ENCODE measurements around the gene PDE11A. TPM values are rescaled to one million over a fixed set of nuclear protein-coding genes. Genes with fewer than 3 reads are reported as not detected.

Gene PDE11A
- total RNA-seq, 1 experiment from 2014 or later: 0.29 TPM

DNA sequence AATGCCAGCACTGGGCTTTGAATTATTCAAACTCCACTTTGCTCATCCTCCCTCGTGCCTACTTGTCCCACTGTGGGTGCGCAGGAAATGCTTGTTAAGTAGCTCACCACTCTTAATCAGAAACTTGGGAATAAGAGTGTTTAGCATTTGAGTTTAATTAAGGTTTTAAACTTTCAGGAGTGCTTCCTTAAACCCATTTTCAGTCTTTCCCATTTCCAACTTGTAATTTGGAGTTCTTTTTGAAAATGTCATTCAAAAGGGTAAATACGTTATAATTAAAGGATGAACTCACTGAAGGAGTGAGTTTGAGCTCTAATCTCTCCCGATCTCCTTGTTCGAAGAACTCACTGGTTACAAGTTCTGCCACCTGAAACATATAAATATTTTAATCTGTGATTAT is 403.4 kb downstream of the PDE11A start:
- DNase-seq (ENCODE audit: low read depth): no peak

DNA sequence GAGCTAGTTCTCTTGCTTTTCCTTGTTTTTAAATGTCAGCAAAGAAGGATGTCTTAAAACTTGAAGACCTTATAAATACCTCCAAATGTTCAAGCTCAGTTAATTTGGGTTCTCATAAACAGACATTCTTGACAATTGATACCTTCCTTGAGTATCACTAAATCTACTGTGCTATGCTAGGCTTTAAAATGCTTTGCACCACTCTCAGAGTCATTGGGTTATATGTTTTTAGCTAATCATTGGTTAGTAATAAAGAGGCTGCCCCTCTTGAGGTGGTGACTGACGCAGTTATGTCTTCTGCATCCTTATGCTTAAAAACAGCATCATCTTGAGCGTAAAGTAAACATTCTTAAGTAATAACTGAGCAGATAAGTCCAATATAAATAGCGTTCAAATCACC is 404.0 kb downstream of the PDE11A start:
- no peak for DNase-seq (ENCODE audit: low read depth)

DNA sequence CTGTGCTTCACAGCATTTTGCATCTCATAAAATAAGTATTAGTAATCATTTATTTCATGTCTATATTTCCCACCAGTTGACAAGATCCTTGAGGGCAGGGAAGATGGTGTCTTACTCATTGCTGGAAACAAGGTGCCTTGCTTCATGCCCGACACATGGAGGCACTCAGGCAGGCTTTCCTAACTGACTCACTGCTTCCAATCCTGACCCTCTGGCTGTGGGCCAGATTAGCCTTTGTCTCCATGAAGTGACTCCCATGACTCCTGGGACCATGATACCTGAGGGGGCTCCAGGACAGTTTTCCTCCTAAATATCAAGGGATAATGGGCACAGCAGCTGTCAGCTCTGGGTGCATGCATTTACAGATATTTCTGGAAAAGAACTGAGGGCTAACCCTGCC is 405.0 kb downstream of the PDE11A start:
- peak; percentile 32 for DNase-seq (ENCODE audit: low read depth)

DNA sequence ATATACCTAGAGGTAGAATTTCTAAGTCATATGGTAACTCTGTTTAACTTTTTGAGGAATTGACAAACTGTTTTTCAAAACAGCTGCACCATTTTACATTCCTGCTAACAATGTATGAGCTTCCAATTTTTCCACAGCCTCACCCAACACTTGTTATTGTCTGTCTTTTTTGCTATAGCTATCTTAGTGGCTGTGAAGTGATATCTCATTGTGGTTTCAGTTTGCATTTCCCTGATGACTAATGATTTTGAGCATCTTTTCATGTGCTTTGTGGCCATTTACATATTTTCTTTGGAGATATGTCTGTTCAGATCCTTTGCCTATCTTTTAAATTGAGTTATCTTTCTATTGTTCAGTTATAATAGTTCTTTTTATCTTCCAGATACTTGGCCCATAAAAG is 406.2 kb downstream of the PDE11A start:
- DNase-seq (ENCODE audit: low read depth): peak; percentile 24

DNA sequence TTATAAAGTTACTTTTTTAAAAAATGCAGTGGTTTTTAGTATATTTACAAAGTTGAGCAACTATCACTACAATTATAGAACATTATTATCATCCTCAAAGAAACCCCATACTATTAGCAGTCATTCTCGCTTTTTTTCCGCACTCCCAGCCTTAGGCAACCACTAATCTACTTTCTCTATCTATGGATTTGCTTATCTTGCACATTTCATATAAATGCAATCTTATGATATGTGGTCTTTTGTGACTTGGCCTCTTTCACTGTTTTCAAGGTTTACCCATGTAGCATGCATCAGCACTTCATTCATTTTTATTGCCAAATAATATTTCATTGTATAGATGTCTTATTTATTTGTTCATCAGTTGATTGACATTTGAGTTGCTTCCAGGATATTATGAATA is 406.6 kb downstream of the PDE11A start:
- DNase-seq (ENCODE audit: low read depth): no peak

DNA sequence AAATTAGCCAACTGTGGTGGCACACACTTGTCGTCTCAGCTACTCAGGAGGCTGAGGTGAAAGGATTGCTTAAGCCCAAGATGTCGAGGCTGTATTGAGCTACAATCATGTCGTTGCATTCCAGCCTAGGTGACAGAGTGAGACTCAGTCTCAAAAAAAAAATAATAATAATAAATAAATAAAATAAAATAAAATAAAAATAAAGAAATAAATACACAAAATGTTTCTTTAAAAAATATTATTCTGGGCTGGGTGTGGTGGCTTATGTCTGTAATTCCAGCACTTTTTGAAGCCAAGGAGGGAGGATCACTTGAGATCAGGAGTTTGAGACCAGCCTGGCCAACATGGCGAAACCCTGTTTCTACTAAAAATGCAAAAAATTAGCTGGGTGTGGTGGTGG is 407.2 kb downstream of the PDE11A start:
- no peak for DNase-seq (ENCODE audit: low read depth)

DNA sequence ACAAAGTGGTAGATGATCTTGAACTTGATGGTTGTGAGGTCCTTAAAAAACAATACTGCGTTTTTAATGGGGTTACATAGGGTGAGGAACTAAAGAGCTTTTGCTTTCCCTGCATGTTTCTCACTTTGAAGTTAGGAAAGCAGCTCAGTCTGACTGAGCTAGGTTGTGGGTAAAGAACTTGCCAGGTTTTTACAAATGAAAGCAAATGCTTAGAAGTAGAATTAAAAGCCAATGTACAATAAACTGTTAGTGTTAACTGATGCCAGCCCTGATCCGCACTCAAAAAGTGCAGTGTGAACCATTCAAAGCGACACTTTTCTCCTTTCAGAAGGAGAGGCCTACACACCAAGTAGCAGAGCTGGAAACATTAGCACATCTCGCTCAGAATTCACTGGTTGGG is 409.7 kb downstream of the PDE11A start:
- no peak for DNase-seq (ENCODE audit: low read depth)

DNA sequence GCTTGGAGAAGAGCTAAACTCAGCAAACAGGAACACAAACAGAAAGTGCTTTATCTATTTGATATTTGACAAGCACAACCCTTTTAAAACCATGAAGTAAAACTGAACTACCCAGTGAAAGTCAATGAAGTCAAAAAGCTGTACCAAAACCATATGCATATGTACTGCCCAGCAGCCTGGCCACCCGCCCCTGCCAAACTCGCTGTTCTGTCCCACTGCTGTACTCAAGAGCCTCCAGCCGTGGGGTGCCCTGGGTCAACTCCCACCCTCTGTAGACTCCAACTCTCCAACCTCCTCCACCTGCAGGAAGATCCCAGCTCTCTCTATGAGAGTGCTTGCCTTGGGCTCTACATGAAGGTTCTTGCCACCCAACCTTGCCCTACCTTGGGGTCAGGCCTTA is 411.8 kb downstream of the PDE11A start:
- DNase-seq (ENCODE audit: low read depth): no peak

DNA sequence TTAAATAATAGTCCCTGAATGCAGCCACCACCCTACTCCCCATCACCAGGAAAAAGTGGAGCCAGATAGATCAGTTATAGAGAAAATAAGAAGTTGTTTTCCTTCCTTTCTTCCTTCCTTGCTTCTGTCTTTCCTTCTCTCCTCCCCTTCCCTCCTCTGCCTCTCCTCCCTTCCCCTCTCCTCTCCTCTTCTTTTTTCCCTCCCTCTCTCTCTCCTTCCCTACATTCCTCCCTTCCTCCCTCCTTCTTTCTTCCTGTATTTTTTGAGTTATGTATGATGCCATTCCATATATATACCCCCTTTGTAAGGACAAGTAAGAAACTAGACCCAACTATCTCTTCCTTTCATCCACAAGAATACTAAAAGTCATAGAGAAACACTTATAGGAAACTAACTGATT is 414.3 kb downstream of the PDE11A start:
- DNase-seq (ENCODE audit: low read depth): no peak

DNA sequence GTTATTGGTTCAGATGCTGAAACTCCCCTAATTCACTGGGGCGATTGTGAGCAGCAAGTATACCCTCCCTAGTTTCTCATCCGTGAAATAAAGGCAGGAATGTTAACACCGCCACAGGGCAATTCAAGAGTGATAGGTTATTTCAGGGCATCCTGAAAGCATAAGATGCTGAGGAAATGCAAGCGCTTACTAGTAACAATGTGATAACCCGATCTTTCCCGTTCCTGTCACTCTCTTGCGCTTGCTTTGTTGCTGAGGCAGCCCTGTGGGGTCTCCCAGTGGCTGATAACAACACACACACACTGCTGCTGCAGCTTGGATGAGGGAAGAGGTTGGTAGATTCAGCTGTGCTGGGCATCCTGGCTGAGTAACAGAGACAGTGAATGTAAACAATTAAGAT is 420.7 kb downstream of the PDE11A start:
- no peak for DNase-seq (ENCODE audit: low read depth)

DNA sequence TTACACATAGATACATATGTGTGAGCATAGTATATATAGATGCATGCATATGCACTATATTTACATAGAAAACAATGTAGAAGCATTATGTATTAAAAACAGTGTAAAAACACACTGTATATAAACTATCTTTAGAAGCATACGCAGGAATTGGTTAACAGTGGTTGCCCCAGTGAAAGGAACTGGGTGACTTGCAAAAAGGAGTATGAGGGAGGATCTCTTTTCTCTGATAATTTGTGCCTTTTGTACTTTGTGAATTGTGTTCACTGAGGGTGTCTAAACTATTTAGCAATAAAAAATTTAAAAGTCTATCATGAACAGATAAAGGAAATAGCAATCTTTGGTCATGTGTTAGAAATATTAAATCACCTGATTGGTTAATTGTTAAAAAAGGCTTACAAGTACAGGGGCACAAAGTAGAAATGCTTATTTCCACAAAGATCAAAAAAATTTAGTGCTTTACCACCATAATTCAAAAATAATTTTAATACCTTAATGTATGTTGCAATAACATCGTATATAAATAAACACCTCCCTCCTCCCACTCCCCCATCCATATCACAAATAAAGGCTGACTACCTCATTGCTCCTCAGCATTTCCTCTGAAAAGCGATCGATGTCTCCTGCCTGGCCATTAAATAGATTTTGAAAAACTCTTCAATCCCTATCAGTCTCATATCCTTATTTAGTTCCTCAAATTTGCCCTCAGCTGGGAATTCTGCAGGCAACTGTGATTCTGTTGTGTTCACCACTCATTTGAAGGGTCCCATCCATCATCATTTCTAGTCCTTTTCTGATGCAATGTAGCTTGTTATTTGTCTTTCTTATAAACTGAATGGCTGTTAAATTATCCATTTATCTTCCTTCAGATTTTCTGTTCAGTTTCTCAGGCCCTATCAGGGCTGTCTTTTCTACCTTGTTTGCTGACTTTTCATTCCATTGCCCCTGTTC is 422.7 kb downstream of the PDE11A start:
- no peak for DNase-seq (ENCODE audit: low read depth)

DNA sequence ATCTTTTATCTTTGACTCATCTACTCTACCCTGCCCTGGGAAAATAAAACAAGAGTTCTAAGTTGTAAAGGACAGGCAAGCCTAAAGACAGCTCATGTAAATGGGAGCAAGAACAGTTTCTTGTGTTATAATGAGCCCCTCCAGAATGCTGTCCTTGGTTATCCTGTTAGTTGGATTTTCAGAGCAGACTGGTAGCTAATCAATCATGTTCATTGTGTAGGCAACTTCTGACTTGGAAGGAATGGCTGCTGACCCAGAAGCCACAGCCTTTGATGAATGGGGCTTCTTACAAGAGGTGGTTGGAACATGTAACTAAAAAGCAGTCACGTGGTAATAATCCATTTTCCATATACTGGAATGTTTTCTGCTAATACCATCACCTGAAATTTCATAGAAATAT is 425.8 kb downstream of the PDE11A start:
- no peak for DNase-seq (ENCODE audit: low read depth)

DNA sequence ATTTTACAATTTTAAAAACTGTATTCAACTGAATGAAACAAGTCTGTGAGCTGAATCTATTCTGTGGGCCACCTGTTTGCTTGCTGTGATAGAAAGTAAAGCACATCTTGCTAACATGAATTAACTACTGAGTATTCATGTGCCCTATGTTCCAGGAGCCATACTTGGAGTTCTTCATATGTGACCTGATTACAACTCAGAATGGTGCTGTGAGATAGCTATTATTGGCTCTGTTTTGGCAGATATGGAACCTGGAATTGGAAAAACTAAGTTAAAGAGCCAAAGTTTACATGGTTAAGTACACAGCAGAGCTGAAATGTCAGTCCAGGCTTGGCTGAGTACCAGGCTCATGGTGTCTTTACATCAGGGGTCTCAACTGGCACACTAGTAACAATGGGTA is 426.3 kb downstream of the PDE11A start:
- DNase-seq (ENCODE audit: low read depth): no peak

DNA sequence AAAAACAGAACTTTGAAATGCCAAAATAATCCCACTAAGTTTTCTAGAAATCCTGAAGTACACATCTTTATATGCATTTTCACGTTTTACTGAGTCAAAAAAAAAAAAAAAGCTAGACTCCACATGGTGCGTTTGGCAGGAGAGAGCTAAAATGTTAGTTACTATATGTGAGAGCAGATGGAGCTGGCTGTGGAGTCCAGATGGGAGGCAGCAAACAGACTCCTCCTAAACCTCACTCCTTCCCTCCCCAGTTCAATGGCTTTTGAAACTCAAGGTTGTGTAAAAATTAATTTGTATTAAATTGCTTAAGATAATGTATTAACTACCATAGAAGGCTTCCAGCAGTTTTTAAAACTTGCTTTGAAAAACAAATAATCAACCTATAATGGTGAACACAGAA is 431.2 kb downstream of the PDE11A start:
- DNase-seq (ENCODE audit: low read depth): no peak

DNA sequence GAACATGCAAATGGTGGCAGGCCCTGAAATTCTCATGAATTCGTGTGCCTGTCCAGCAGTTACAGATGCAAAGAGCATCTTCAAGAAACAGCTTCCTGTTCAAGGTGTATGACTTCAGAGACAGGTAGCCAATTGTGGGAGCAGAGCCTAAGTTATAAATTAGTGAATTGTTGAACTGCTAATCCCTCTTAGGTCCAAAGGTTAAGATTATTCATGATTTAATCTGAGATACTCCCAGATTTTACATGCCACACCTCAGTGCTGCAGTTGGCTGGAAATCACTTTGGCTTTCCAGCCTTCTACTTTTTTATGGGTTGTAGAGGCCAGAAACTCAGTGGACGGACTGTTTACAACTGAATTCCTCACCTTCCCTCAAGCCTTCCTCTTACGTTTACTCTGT is 432.2 kb downstream of the PDE11A start:
- DNase-seq (ENCODE audit: low read depth): no peak

DNA sequence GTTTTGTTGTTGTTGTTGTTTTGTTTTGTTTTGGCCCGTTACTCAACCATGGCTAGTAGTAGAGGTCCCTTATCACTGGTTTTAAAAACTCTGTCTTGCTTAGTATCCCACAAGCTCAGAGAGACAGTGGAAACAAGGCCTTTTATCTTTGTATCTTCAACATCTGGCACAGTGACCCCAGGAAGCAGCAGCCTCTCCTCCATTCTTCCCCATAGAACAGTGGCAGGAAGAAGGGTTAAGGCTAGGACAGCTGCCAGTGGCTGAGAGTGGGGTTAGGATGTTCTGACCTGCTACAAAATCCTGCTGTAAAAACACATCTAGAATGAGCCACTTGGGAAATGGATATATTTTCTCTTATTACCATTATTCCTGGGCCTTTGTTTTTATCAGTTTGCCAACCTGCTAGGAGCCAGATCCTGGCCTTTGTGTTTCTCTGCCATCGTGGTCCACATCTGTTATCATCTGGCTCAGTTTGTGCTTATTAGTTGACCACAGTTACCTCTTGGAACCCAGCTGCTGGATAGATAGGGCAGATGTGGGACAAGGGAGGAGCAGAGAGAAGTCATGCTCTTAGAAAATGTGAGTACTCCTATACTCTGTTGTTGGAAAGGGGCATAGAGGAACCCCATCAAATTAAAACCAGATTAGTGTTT is 433.2 kb downstream of the PDE11A start:
- no peak for DNase-seq (ENCODE audit: low read depth)

DNA sequence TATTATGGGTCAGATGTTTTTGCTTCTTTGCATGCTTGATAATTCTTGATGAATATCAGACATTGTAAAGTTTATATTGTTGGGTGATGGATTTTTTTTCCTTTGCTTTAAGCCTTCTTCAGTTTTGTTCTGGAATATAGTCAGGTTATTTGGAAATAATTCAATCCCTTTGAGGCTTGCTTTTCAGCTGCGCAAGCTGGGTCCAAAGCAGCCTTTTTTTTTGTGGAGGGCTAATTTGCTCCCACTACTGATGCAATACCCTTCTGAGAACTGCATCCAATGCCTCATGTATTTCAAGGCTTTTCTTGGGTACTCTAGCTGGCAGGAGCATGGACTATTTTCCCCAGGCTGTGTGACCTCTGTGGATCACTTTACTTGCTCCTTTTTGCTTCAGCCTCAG is 434.1 kb downstream of the PDE11A start:
- DNase-seq (ENCODE audit: low read depth): no peak

DNA sequence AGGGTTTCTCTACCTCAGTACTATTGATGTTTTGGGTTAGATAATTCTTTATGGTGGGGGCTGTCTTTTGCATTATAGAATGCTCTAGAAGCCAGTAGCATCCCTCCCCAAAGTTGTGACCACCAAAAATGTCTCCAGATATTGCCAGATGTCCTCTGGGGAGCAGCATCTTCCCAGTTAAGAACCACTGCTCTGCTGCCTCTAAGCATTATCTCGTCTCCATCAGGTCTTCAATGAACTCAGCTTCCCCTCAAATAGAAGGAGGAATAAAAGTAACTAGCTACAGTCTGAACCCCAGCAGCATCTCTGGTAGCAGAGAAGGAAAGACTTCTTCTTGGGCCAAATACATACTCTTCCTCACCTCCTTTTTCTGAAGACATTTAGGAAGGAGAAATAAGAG is 435.9 kb downstream of the PDE11A start:
- no peak for DNase-seq (ENCODE audit: low read depth)

DNA sequence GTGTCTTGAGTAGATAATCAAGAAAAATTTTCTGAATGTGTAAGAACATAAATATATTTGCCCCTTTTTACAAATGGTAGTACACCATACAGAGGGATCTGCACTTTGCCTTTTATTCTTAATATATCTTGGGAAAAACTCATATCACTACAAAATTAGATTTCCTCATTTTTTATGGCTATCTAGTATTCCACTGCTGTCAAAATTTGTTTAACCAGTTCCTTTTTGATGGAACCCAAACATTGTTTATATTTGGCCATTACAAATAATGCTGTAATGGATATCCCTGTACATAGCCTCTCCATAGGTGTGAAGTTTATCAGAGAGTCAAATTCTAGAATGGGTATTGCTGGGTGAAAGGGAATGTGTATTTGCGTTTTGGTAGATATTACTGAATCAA is 436.9 kb downstream of the PDE11A start:
- no peak for DNase-seq (ENCODE audit: low read depth)

DNA sequence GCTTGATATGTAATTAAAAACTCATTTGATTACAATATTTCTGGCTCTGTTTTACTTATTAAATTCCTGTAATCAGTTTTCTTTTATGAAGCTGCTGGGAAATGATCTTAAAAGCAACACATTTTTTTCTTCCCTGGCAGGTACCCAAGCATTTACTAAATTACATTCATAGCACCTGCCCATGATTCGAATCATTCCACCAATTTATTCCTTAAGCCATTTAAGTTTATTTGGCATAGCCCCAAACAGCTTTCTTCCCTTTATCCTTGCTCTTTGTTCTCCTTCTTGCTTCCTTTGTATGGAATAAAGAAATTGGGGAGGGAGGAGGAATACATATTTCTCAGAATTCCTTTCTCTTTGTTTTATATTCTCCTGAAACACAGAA is 438.7 kb downstream of the PDE11A start:
- DNase-seq (ENCODE audit: low read depth): no peak

DNA sequence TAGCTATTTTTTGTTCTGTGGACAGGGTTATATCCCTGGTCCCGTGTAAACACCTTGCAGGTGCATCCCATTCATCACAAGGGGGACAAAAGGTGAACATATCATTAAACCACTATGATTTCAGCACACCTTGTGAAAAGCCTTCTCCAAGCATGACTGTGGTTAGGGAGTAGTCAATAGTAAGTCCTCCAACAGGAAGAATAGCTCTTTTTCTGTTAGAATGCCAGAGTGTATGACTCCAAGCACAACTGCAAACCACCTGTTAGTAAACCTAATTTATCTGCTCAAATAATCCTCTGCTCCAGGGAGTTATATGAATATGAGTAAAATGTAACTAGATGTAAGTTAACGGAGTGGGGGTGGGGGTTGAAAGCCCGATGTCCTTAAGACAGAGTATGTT is 439.5 kb downstream of the PDE11A start:
- DNase-seq (ENCODE audit: low read depth): no peak

DNA sequence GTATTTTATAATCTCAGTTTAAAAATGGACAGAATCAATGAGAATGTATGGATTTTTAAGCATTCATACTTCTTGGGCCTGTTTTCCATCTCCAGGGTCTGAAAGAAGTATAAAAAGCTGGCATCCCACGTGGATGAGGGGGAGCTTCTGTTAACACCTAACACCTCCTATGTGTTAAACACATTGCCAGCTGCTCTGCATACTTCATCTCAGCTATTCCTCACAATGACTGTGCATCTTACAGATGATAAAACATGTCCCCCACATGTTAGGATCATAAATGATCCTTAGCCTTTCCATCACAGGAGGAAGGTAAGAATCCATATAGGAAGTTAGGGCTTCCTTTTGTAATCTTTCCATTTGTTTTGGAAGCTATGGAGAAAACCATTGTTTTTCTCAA is 440.9 kb downstream of the PDE11A start:
- DNase-seq (ENCODE audit: low read depth): no peak

DNA sequence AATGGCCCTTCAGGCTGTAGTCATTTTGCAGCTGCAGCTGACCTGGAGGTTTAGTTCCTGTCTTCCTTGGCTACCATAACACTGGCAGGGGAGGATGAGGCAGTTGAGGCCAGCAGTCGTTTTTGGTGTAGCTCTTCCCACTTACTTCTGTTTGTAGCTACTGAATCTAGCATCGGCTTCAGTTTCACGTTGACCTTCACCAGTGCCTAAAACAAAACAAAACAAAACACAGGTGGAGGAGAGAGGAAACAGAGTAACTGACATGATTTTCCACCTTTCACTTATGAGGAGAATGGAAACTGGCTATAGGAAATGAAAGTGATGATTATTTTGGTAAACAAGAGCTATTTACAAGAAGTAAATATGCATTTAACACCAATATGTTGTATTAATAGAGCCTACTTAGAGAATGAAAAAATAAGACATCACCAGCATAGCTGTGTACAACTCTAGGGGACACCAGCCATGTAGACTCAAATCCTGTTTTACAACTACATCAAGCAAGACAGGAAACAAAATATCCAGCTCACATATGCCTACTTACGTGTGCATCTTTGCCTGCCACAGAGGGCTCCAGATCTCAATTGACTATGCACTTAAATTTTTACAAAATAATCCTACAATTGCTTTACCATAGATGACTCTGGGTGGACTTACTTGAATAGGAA is 443.1 kb downstream of the PDE11A start:
- no peak for DNase-seq (ENCODE audit: low read depth)

All from Daoy (cell line).